IPS-18c (cell line): Measurements from ENCODE around the gene FBXL7.
A peak's percentile ranks its signal among the peaks of the same experiment; 100 is the strongest.

ENCODE experiments used
- H3K4me3 ChIP-seq: 2 replicates; pipeline ENCODE4 v1.7.0; 2013; ENCODE audit warnings: low read depth, mild to moderate bottlenecking, low read length, moderate library complexity; ENCODE audit not compliant: insufficient read depth
- H3K9me3 ChIP-seq: one replicate; pipeline ENCODE4 v1.6.1; 2013; ENCODE audit warnings: mild to moderate bottlenecking, low read length, moderate library complexity; ENCODE audit not compliant: control insufficient read depth, insufficient read depth

The FBXL7 gene

GRCh38 chr5:15499528-15500324, at the start of gene FBXL7:
FBXL7 (plus strand) TSS chr5:15500180.
- peak within 1 kb of the TSS; percentile 87 for H3K4me3 ChIP-seq
- no peaks in the 10 kb centered on the region for H3K9me3 ChIP-seq

GRCh38 chr5:15450473-15450872, 49.5 kb upstream of the FBXL7 start:
- Histone ChIP-seq H3K4me3 (no peak overlapping the region), H3K9me3 (no peaks in the 10 kb centered on the region)

- H3K9me3 ChIP-seq, result no peaks in the 10 kb centered on the region
- H3K4me3 ChIP-seq, result no peak overlapping the region
Measured at GRCh38 chr5:15450949-15451348, 49.0 kb upstream of the FBXL7 start.

GRCh38 chr5:15452030-15452429, 48.0 kb upstream of the FBXL7 start:
- Histone ChIP-seq H3K4me3 (no peak overlapping the region), H3K9me3 (no peaks in the 10 kb centered on the region)

- Histone ChIP-seq H3K9me3 (no peaks in the 10 kb centered on the region), H3K4me3 (no peak overlapping the region)
Measured at GRCh38 chr5:15452781-15453180, 47.2 kb upstream of the FBXL7 start.

GRCh38 chr5:15459200-15459599, 40.8 kb upstream of the FBXL7 start:
- H3K4me3 ChIP-seq, result no peak overlapping the region

GRCh38 chr5:15463231-15463980, 36.6 kb upstream of the FBXL7 start:
- H3K4me3 ChIP-seq, result no peak overlapping the region
- no peaks in the 10 kb centered on the region for H3K9me3 ChIP-seq

More at GRCh38 chr5:15459200-15459599, 40.8 kb upstream of the FBXL7 start:
- H3K9me3 ChIP-seq, result no peaks in the 10 kb centered on the region

GRCh38 chr5:15472116-15472515, 27.9 kb upstream of the FBXL7 start:
- H3K9me3 ChIP-seq, result no peaks in the 10 kb centered on the region
- no peak overlapping the region for H3K4me3 ChIP-seq

- H3K9me3 ChIP-seq, result peaks cover 3% of the 10 kb centered on the region
- no peak overlapping the region for H3K4me3 ChIP-seq
Measured at GRCh38 chr5:15474143-15474719, 25.7 kb upstream of the FBXL7 start.

- no peak overlapping the region for H3K4me3 ChIP-seq
- peaks cover 3% of the 10 kb centered on the region for H3K9me3 ChIP-seq
Measured at GRCh38 chr5:15475367-15475766, 24.6 kb upstream of the FBXL7 start.

- Histone ChIP-seq H3K4me3 (no peak overlapping the region), H3K9me3 (peaks cover 5% of the 10 kb centered on the region)
Measured at GRCh38 chr5:15476977-15477376, 23.0 kb upstream of the FBXL7 start.

GRCh38 chr5:15480436-15480835, 19.5 kb upstream of the FBXL7 start:
- Histone ChIP-seq H3K9me3 (peaks cover 5% of the 10 kb centered on the region), H3K4me3 (no peak overlapping the region)

- H3K4me3 ChIP-seq, result no peak overlapping the region
- H3K9me3 ChIP-seq, result peaks cover 2% of the 10 kb centered on the region
Measured at GRCh38 chr5:15483351-15484097, 16.5 kb upstream of the FBXL7 start.

GRCh38 chr5:15487228-15487627, 12.8 kb upstream of the FBXL7 start:
- no peak overlapping the region for H3K4me3 ChIP-seq
- no peaks in the 10 kb centered on the region for H3K9me3 ChIP-seq

- no peak overlapping the region for H3K4me3 ChIP-seq
- H3K9me3 ChIP-seq, result no peaks in the 10 kb centered on the region
Measured at GRCh38 chr5:15489571-15490235, 10.3 kb upstream of the FBXL7 start.

- H3K4me3 ChIP-seq, result no peak overlapping the region
- H3K9me3 ChIP-seq, result no peaks in the 10 kb centered on the region
Measured at GRCh38 chr5:15492545-15492944, 7.4 kb upstream of the FBXL7 start.

- Histone ChIP-seq H3K4me3 (no peak overlapping the region), H3K9me3 (no peaks in the 10 kb centered on the region)
Measured at GRCh38 chr5:15493501-15493900, 6.5 kb upstream of the FBXL7 start.
